ENCODE data around the gene PTPRA. TPM values are rescaled to one million over a fixed set of nuclear protein-coding genes. Genes with fewer than 3 reads are reported as not detected.

Gene PTPRA
- total RNA-seq, 1 donor = 44.2 TPM

DNA sequence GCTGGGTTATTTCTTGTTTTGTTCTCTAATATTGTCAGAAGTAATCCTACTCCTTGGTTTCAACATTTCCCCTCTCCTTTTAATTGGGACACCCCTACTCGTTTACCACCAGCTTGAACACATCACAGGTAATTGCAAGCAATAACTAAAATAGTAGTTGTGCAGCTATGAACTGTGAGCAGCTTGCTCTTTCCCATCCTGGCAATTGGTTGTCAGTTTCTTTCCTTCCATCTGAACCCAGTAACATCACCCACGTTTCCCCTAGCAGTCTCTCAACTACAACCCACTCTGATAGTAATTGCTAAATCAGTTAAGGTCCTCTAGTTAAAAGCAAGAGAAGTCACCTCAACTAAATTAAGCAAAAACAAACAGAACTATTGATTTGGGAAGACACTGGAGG, 122.5 kb downstream of the PTPRA start:
- Histone ChIP-seq H4K20me1 (ENCODE audit: insufficient read depth, low read length) (no peaks in the 10 kb centered on the region), H3K27ac (ENCODE audit: low read depth, low read length) (no peak overlapping the region), H3K9me3 (ENCODE audit: low read depth, low read length) (no peaks in the 10 kb centered on the region), H3K4me1 (ENCODE audit: insufficient read depth, low read length) (no peaks in the 10 kb centered on the region), H3K79me2 (ENCODE audit: insufficient read depth, low read length) (no peaks in the 10 kb centered on the region), H3K27me3 (ENCODE audit: insufficient read depth, low read length) (no peaks in the 10 kb centered on the region), H3K4me2 (ENCODE audit: insufficient read depth, low read length) (no peak overlapping the region), H3K4me3 (ENCODE audit: insufficient read depth, low read length) (no peak overlapping the region), H3K36me3 (ENCODE audit: insufficient read depth, low read length) (peaks cover 16% of the 10 kb centered on the region), H2AFZ (ENCODE audit: low read length) (no peak overlapping the region)
- TF ChIP-seq CTCF (IDR thresholded peaks at IDR 0.05; ENCODE audit: extremely low read depth, low read depth, low read length) = no peak
- no peak for DNase-seq (ENCODE audit: insufficient read length, low spot score, missing footprints)

DNA sequence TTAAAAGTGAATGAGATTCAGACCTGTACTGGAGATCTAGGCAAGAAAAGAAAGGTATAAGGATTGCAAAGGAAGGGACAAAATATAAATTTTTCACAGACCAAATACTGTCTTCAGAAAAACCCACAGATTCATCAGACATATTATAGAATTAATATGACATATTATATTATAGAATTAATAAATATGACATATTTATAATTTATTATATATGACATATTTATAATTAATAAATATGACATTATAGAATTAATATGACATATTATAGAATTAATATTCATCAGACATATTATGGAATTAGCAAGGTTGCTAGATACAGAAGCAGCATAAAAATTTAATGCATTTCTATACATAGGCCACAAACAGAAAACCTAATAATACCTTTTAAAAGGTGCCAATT, 125.4 kb downstream of the PTPRA start:
- Histone ChIP-seq H3K9me3 (ENCODE audit: low read depth, low read length) (no peaks in the 10 kb centered on the region), H3K4me1 (ENCODE audit: insufficient read depth, low read length) (no peaks in the 10 kb centered on the region), H3K4me2 (ENCODE audit: insufficient read depth, low read length) (no peak overlapping the region), H3K27me3 (ENCODE audit: insufficient read depth, low read length) (no peaks in the 10 kb centered on the region), H3K36me3 (ENCODE audit: insufficient read depth, low read length) (peaks cover 5% of the 10 kb centered on the region), H2AFZ (ENCODE audit: low read length) (no peak overlapping the region), H3K79me2 (ENCODE audit: insufficient read depth, low read length) (no peaks in the 10 kb centered on the region), H4K20me1 (ENCODE audit: insufficient read depth, low read length) (peaks cover 3% of the 10 kb centered on the region), H3K27ac (ENCODE audit: low read depth, low read length) (no peak overlapping the region), H3K4me3 (ENCODE audit: insufficient read depth, low read length) (no peak overlapping the region)
- TF ChIP-seq CTCF (IDR thresholded peaks at IDR 0.05; ENCODE audit: extremely low read depth, low read depth, low read length) = no peak
- no peak for DNase-seq (ENCODE audit: insufficient read length, low spot score, missing footprints)

DNA sequence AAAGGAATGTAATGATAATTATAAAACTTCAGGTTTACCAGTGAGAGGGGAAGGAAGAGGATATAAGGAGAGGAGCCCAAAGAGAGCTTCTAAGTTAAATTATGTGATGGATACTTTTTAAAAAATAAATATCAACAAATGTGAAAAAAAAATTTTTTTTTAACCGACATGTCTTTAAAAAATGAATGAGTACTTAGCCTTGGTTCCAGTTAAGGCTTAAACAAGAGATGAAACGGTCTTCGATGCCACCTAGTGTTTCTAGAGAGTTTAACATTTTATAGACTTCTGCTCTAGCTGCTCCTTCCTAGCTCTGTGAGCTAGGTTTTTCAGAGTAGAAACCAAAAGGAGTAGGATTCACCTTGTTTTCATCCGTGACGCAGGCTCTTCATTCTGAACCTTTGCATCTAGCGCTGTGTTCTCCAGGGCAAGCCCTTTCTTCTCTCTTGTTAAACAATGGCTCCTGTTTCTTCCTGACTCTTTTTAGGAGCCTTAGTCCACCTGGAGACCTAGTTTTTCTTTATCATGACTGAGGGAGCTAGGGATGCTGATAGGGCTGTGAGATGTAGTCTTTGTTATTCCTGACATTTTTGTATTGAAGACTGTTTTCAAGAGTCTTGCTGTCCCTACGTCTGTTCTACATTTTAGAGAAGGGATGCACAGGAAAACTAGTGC, 127.7 kb downstream of the PTPRA start:
- H3K27ac ChIP-seq (ENCODE audit: low read depth, low read length) = no peak overlapping the region
- H3K4me1 ChIP-seq (ENCODE audit: insufficient read depth, low read length) = no peaks in the 10 kb centered on the region
- H3K9me3 ChIP-seq (ENCODE audit: low read depth, low read length) = no peaks in the 10 kb centered on the region
- H3K4me2 ChIP-seq (ENCODE audit: insufficient read depth, low read length) = no peak overlapping the region
- H2AFZ ChIP-seq (ENCODE audit: low read length) = no peak overlapping the region
- peak; percentile 54 for TF ChIP-seq CTCF (IDR thresholded peaks at IDR 0.05; ENCODE audit: extremely low read depth, low read depth, low read length)
- H3K79me2 ChIP-seq (ENCODE audit: insufficient read depth, low read length) = no peaks in the 10 kb centered on the region
- peak; percentile 80 for DNase-seq (ENCODE audit: insufficient read length, low spot score, missing footprints)
- H3K36me3 ChIP-seq (ENCODE audit: insufficient read depth, low read length) = peaks cover 8% of the 10 kb centered on the region
- peaks cover 3% of the 10 kb centered on the region for H4K20me1 ChIP-seq (ENCODE audit: insufficient read depth, low read length)
- no peaks in the 10 kb centered on the region for H3K27me3 ChIP-seq (ENCODE audit: insufficient read depth, low read length)
- H3K4me3 ChIP-seq (ENCODE audit: insufficient read depth, low read length) = no peak overlapping the region

DNA sequence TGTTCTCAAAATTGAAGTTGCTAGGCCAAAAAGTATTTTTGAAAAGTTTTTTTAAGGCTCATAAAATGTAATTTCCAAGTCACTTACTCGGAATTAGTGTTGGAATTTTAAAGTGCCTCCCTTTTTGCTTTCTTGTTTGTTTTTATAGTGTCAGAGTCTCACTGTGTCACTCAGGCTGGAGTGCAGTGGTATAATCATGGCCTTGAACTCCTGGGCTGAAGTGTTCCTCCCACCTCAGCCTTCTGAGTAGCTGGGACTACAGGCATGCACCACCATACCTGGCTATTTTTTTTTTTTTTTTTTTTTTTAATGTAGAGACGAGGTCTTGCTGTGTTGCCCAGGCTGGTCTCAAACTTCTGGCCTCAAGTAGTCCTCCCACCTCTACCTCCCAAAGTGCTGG, 130.1 kb downstream of the PTPRA start:
- peaks cover 29% of the 10 kb centered on the region for H3K36me3 ChIP-seq (ENCODE audit: insufficient read depth, low read length)
- H3K4me2 ChIP-seq (ENCODE audit: insufficient read depth, low read length) = no peak overlapping the region
- no peak for TF ChIP-seq CTCF (IDR thresholded peaks at IDR 0.05; ENCODE audit: extremely low read depth, low read depth, low read length)
- no peak overlapping the region for H2AFZ ChIP-seq (ENCODE audit: low read length)
- H3K27ac ChIP-seq (ENCODE audit: low read depth, low read length) = no peak overlapping the region
- H3K9me3 ChIP-seq (ENCODE audit: low read depth, low read length) = no peaks in the 10 kb centered on the region
- H3K4me1 ChIP-seq (ENCODE audit: insufficient read depth, low read length) = no peaks in the 10 kb centered on the region
- no peak for DNase-seq (ENCODE audit: insufficient read length, low spot score, missing footprints)
- no peaks in the 10 kb centered on the region for H3K79me2 ChIP-seq (ENCODE audit: insufficient read depth, low read length)
- no peaks in the 10 kb centered on the region for H3K27me3 ChIP-seq (ENCODE audit: insufficient read depth, low read length)
- H4K20me1 ChIP-seq (ENCODE audit: insufficient read depth, low read length) = peaks cover 3% of the 10 kb centered on the region
- no peak overlapping the region for H3K4me3 ChIP-seq (ENCODE audit: insufficient read depth, low read length)
